ENCODE measurements around the gene AAMP. TPM values are rescaled to one million over a fixed set of nuclear protein-coding genes. Genes with fewer than 3 reads are reported as not detected.

The AAMP gene
- total RNA-seq, 1 experiment from 2014 or later: 126 TPM

Small RNA genes lying within 50 kb of the gene (microRNA-seq; reads per million reads assigned to microRNA genes)
- 2.7 reads per million for gene MIR6513 (ENCODE audit: borderline number of aligned reads, borderline replicate concordance)

Other genes starting within 250 kb of the AAMP start
- not detected in 2 replicates for gene RUFY4, start 200.9 kb downstream of the AAMP start, total RNA-seq (2021)
- not detected in 2 replicates for gene CXCR2, start 144.1 kb downstream of the AAMP start, total RNA-seq (2021)
- gene CXCR1, start 103.2 kb downstream of the AAMP start, total RNA-seq (2021): not detected in 2 replicates
- gene ARPC2, start 52.9 kb downstream of the AAMP start, total RNA-seq (2021): 228 and 273 TPM in 2 replicates
- gene GPBAR1, start 9.1 kb downstream of the AAMP start, total RNA-seq (2021): 0.20 and 0.22 TPM in 2 replicates
- gene PNKD, start 382 bp upstream of the AAMP start, total RNA-seq (2021): 94.7 and 102 TPM in 2 replicates
- 172 and 187 TPM in 2 replicates for gene TMBIM1, start 22.4 kb upstream of the AAMP start, total RNA-seq (2021)
- 1.1 and 2.4 TPM in 2 replicates for gene CATIP, start 86.7 kb upstream of the AAMP start, total RNA-seq (2021)
- 0.35 and 0.44 TPM in 2 replicates for gene SLC11A1, start 112.1 kb upstream of the AAMP start, total RNA-seq (2021)
- gene CTDSP1, start 129.7 kb upstream of the AAMP start, total RNA-seq (2021): 61.8 and 69.6 TPM in 2 replicates
- not detected in 2 replicates for gene VIL1, start 149.0 kb upstream of the AAMP start, total RNA-seq (2021)

Measured in PC-9 (cell line).